GM12864 (cell line): ENCODE measurements around the gene ARTN.

ENCODE experiments used
- DNase-seq: peaks from one replicate; pipeline ENCODE4 v3.0.0-alpha.2; 2011; ENCODE audit warnings: low read depth
- H3K4me3 ChIP-seq: 2 replicates; pipeline ENCODE4 v1.5.1; 2011; ENCODE audit warnings: mild to moderate bottlenecking, low read depth, low read length, control low read depth
- CTCF ChIP-seq: IDR thresholded peaks from 2 replicates; pipeline ENCODE4 v1.5.1; 2011; ENCODE audit warnings: low read depth, mild to moderate bottlenecking, moderate library complexity, low read length, control low read depth, inconsistent platforms; ENCODE audit errors: missing control alignments

Gene ARTN

GRCh38 chr1:43932786-43933385 lies 715 bp upstream of the ARTN start:
- no peak overlapping the region for H3K4me3 ChIP-seq
- no peak for TF ChIP-seq CTCF
- no peak for DNase-seq

- TF ChIP-seq CTCF: peak; percentile 97
- H3K4me3 ChIP-seq: no peak overlapping the region
Measured at GRCh38 chr1:43934101-43934985, 742 bp downstream of the ARTN start.

GRCh38 chr1:43934986-43935324 lies 1.4 kb downstream of the ARTN start:
- no peak for TF ChIP-seq CTCF
- DNase-seq: no peak
- H3K4me3 ChIP-seq: no peak overlapping the region

More at GRCh38 chr1:43934101-43934985, 742 bp downstream of the ARTN start:
- DNase-seq: no peak

- H3K4me3 ChIP-seq: no peak overlapping the region; the same call in 1 of the 2 replicates
- no peak for DNase-seq
Measured at GRCh38 chr1:43935711-43936427, 2.3 kb downstream of the ARTN start.

GRCh38 chr1:43936431-43937151 lies 3.0 kb downstream of the ARTN start:
- DNase-seq: no peak
- TF ChIP-seq CTCF: peak; percentile 45
- peak overlapping the region; percentile 20; the same call in 1 of the 2 replicates for H3K4me3 ChIP-seq

More at GRCh38 chr1:43935711-43936427, 2.3 kb downstream of the ARTN start:
- no peak for TF ChIP-seq CTCF

GRCh38 chr1:43937179-43937865 lies 3.7 kb downstream of the ARTN start:
- no peak for TF ChIP-seq CTCF
- DNase-seq: no peak
- H3K4me3 ChIP-seq: no peak overlapping the region
